Ascending aorta (tissue), 2 donors: ENCODE measurements around the gene NDFIP1. TPM values are rescaled to one million over a fixed set of nuclear protein-coding genes. Genes with fewer than 3 reads are reported as not detected.

Experiments used
- DNase-seq, 2 donors: peaks; one replicate each; pipeline ENCODE4 v3.0.0-alpha.2; 2019; ENCODE audit warnings: low spot score in 2 of 2
- H3K27ac ChIP-seq, 2 donors: fragments of 200-600 bp; sonication (generic); one replicate each; pipeline ENCODE4 v1.5.1; 2016 to 2017; ENCODE audit warnings: mild to moderate bottlenecking in 1 of 2
- H3K27me3 ChIP-seq: fragments of 200-600 bp; sonication (generic); one replicate; pipeline ENCODE4 v1.5.1; 2017
- H3K36me3 ChIP-seq, 2 donors: fragments of 200-600 bp; sonication (generic); one replicate each; pipeline ENCODE4 v1.5.1; 2016
- H3K4me1 ChIP-seq, 2 donors: fragments of 200-600 bp; sonication (generic); one replicate each; pipeline ENCODE4 v1.5.1; 2016 to 2017; ENCODE audit warnings: mild to moderate bottlenecking in 1 of 2
- H3K4me3 ChIP-seq, 2 donors: fragments of 200-600 bp; sonication (generic); one replicate each; pipeline ENCODE4 v1.5.1; 2016 to 2017; ENCODE audit warnings: mild to moderate bottlenecking in 1 of 2
- H3K9me3 ChIP-seq, 2 donors: fragments of 200-600 bp; sonication (generic); one replicate each; pipeline ENCODE4 v1.5.1; 2016
- CTCF ChIP-seq, 3 experiments: fragments of 200-600 bp in 2 of 3; fragments of 450-650 bp in 1 of 3; sonication (generic) in 2 of 3; IDR thresholded peaks; one replicate each; pipeline ENCODE4 v1.5.1; 2016 to 2019; ENCODE audit warnings: antibody characterized with exemption in 3 of 3, mild to moderate bottlenecking in 1 of 3, moderate library complexity in 1 of 3
- intact Hi-C: fragments of 100-400 bp; cut with DNase I; formaldehyde crosslinking; loops from one replicate; pipeline ENCODE4 v1.15.1; 2023
- total RNA-seq: library from RNA; depleted of rRNA; stranded (reverse); fragments of >200 nt; gene quantifications from one replicate; pipeline ENCODE4 v1.1.0, GENCODE V29; 2016

Gene NDFIP1
- total RNA-seq, 1 donor from 2014 or later: 310 TPM

- H3K4me1 ChIP-seq: peaks cover 11 to 28% of the 10 kb centered on the region in 2 donors
- no peaks in the 10 kb centered on the region for H3K9me3 ChIP-seq
- peaks cover 0 to 4% of the 10 kb centered on the region in 2 donors for H3K36me3 ChIP-seq
- no peak for DNase-seq
- intact Hi-C loops: loop anchor here (2.0 to 5.0 kb wide), 3 partner anchors 34 to 95 kb away; partner anchors contain the start of gene GNPDA1
- no peaks in the 10 kb centered on the region for H3K27me3 ChIP-seq
- no peak for TF ChIP-seq CTCF (IDR thresholded peaks at IDR 0.05)
- peak overlapping the region; percentile 85 to 93 for H3K4me3 ChIP-seq
- H3K27ac ChIP-seq: peak overlapping the region; percentile 98 to 100
Measured at GRCh38 chr5:142107736-142108431, 695 bp upstream of the NDFIP1 start.

GRCh38 chr5:142109331-142110045, 909 bp downstream of the NDFIP1 start:
- intact Hi-C loops: loop anchor here (2.0 to 5.0 kb wide), 3 partner anchors 33 to 97 kb away; partner anchors contain the start of gene GNPDA1
- peak overlapping the region; percentile 98 to 100 for H3K27ac ChIP-seq
- H3K36me3 ChIP-seq: peaks cover 0 to 4% of the 10 kb centered on the region in 2 donors
- TF ChIP-seq CTCF (IDR thresholded peaks at IDR 0.05): no peak
- H3K4me3 ChIP-seq: peak overlapping the region; percentile 85 to 93
- H3K27me3 ChIP-seq: no peaks in the 10 kb centered on the region
- H3K9me3 ChIP-seq: no peaks in the 10 kb centered on the region
- H3K4me1 ChIP-seq: peaks cover 11 to 39% of the 10 kb centered on the region in 2 donors
- DNase-seq: peak in 1 of 2 donors; percentile 64

GRCh38 chr5:142110046-142110531, 1.5 kb downstream of the NDFIP1 start:
- Histone ChIP-seq H3K36me3 (peaks cover 0 to 4% of the 10 kb centered on the region in 2 donors), H3K27ac (peak overlapping the region; percentile 98 to 100), H3K4me1 (peaks cover 11 to 41% of the 10 kb centered on the region in 2 donors), H3K4me3 (peak overlapping the region; percentile 85 to 93), H3K27me3 (no peaks in the 10 kb centered on the region), H3K9me3 (no peaks in the 10 kb centered on the region)
- TF ChIP-seq CTCF (IDR thresholded peaks at IDR 0.05): peak in 1 of 3 experiments; percentile 16
- intact Hi-C loops: no loop called here
- DNase-seq: peak in 1 of 2 donors; percentile 72

- peak overlapping the region in 1 of 2 donors; percentile 24 for H3K27ac ChIP-seq
- TF ChIP-seq CTCF (IDR thresholded peaks at IDR 0.05): no peak
- intact Hi-C loops: no loop called here
- H3K36me3 ChIP-seq: peaks cover 0 to 4% of the 10 kb centered on the region in 2 donors
- DNase-seq: no peak
- H3K27me3 ChIP-seq: no peaks in the 10 kb centered on the region
- no peaks in the 10 kb centered on the region for H3K9me3 ChIP-seq
- peak overlapping the region; percentile 85 to 93 for H3K4me3 ChIP-seq
- H3K4me1 ChIP-seq: peaks cover 11 to 42% of the 10 kb centered on the region in 2 donors
Measured at GRCh38 chr5:142110988-142111687, 2.6 kb downstream of the NDFIP1 start.

GRCh38 chr5:142114687-142115086, 6.1 kb downstream of the NDFIP1 start:
- Histone ChIP-seq H3K9me3 (no peaks in the 10 kb centered on the region), H3K36me3 (peaks cover 0 to 4% of the 10 kb centered on the region in 2 donors), H3K4me1 (peaks cover 16 to 68% of the 10 kb centered on the region in 2 donors), H3K27me3 (no peaks in the 10 kb centered on the region), H3K27ac (peak overlapping the region; percentile 68 to 86), H3K4me3 (no peak overlapping the region)
- DNase-seq: no peak
- no peak for TF ChIP-seq CTCF (IDR thresholded peaks at IDR 0.05)
- intact Hi-C loops: no loop called here
